Esophagus squamous epithelium (tissue), 4 donors: ENCODE results near the gene UVRAG.

ENCODE experiments used
- POLR2A ChIP-seq, 4 donors: fragments of 450-650 bp; IDR thresholded peaks; one replicate each; pipeline ENCODE4 v1.6.1; 2017; ENCODE audit warnings: antibody characterized with exemption in 4 of 4, mild to moderate bottlenecking in 4 of 4, moderate library complexity in 3 of 4
- TF ChIP-seq, protein P1 (sequence below), 6 experiments: fragments of 450-650 bp in 4 of 6; fragments of 200-600 bp in 2 of 6; sonication (generic) in 2 of 6; IDR thresholded peaks; one replicate each; pipeline ENCODE4 v1.5.1; 2016 to 2019; ENCODE audit warnings: antibody characterized with exemption in 6 of 6, mild to moderate bottlenecking in 4 of 6, moderate library complexity in 4 of 6

DNA sequence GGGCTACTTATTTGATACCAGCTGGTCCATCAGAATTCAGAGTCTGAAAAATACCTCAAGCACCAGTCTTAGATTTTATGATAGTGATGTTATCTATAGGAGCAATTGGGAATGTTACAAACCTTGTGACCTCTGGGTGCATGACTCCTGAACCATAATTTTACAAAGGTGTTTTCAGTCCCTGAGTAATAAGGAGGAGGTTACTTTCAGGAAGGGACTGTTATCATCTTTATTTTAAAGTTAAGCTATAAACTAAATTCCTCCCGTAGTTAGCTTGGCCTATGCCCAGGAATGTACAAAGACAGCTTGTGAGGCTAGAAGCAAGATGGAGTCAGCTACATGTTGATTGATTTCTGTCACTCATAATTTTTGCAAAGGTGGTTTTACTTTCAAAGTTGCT is 101.9 kb downstream of the UVRAG start:
- TF ChIP-seq, protein P1, sequence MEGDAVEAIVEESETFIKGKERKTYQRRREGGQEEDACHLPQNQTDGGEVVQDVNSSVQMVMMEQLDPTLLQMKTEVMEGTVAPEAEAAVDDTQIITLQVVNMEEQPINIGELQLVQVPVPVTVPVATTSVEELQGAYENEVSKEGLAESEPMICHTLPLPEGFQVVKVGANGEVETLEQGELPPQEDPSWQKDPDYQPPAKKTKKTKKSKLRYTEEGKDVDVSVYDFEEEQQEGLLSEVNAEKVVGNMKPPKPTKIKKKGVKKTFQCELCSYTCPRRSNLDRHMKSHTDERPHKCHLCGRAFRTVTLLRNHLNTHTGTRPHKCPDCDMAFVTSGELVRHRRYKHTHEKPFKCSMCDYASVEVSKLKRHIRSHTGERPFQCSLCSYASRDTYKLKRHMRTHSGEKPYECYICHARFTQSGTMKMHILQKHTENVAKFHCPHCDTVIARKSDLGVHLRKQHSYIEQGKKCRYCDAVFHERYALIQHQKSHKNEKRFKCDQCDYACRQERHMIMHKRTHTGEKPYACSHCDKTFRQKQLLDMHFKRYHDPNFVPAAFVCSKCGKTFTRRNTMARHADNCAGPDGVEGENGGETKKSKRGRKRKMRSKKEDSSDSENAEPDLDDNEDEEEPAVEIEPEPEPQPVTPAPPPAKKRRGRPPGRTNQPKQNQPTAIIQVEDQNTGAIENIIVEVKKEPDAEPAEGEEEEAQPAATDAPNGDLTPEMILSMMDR (IDR thresholded peaks at IDR 0.05), result no peak
- no peak for TF ChIP-seq POLR2A (IDR thresholded peaks at IDR 0.05)
